MCF 10A (cell line): Measurements from ENCODE around the gene DHX38. TPM values are rescaled to one million over a fixed set of nuclear protein-coding genes. Genes with fewer than 3 reads are reported as not detected.
A peak's percentile ranks its signal among the peaks of the same experiment; 100 is the strongest.

Experiments
- BruUV-seq: library from RNA; stranded (reverse); fragments of 400-500 nt; replicated peaks from 2 replicates; lab custom pipeline; 2021; lab: Mats Ljungman, UMichigan
- CTCF ChIA-PET: fragments of 300-600 bp; sonication (Branson Sonifier 250); formaldehyde crosslinking; extraction: SDS; loops from one replicate; lab custom pipeline; 2021; ENCODE audit warnings: antibody characterized with exemption, inconsistent platforms; lab: Yijun Ruan, JAX
- POLR2A ChIA-PET: fragments of 300-600, 350-650 bp; sonication (Branson Sonifier 250); formaldehyde crosslinking; extraction: SDS; loops from one replicate; lab custom pipeline; 2020; ENCODE audit warnings: antibody characterized with exemption, inconsistent platforms; lab: Yijun Ruan, JAX
- DNase-seq: peaks from one replicate; pipeline ENCODE4 v3.0.0-alpha.2; 2018; ENCODE audit not compliant: unreplicated experiment
- H3K27ac Mint-ChIP-seq: one replicate; pipeline ENCODE4 v1.8.0; 2022; ENCODE audit warnings: mild to moderate bottlenecking, low read depth, mixed read lengths; ENCODE audit not compliant: unreplicated experiment
- H3K27me3 Mint-ChIP-seq: one replicate; pipeline ENCODE4 v1.8.0; 2022; ENCODE audit warnings: mixed read lengths; ENCODE audit not compliant: insufficient read depth, unreplicated experiment
- H3K36me3 Mint-ChIP-seq: one replicate; pipeline ENCODE4 v1.8.0; 2022; ENCODE audit warnings: mild to moderate bottlenecking, moderate library complexity, mixed read lengths; ENCODE audit not compliant: insufficient read depth, unreplicated experiment
- H3K4me1 Mint-ChIP-seq: one replicate; pipeline ENCODE4 v1.8.0; 2022; ENCODE audit warnings: mixed read lengths; ENCODE audit not compliant: insufficient read depth, unreplicated experiment
- H3K4me3 Mint-ChIP-seq: one replicate; pipeline ENCODE4 v1.8.0; 2022; ENCODE audit warnings: mild to moderate bottlenecking, moderate library complexity, mixed read lengths; ENCODE audit not compliant: unreplicated experiment
- H3K9me3 Mint-ChIP-seq: one replicate; pipeline ENCODE4 v1.8.0; 2022; ENCODE audit warnings: mixed read lengths; ENCODE audit not compliant: unreplicated experiment
- CTCF ChIP-seq: fragments of 200-600 bp; IDR thresholded peaks from one replicate; pipeline ENCODE4 v1.8.0; 2022; ENCODE audit warnings: antibody characterized with exemption, mild to moderate bottlenecking; ENCODE audit not compliant: unreplicated experiment
- intact Hi-C: fragments of 100-400 bp; cut with micrococcal nuclease; formaldehyde crosslinking; loops from 2 replicates; pipeline ENCODE4 v1.14.1; 2022
- total RNA-seq: library from RNA; stranded (reverse); gene quantifications from 2 replicates; pipeline ENCODE4 v1.2.3, GENCODE V29; 2022

The DHX38 gene
- total RNA-seq, 1 experiment from 2014 or later, result 65.2 TPM

GRCh38 chr16:72124148-72124547, 30.5 kb downstream of the DHX38 start:
- TF ChIP-seq CTCF, result no peak
- intact Hi-C loops, result loop anchor here (10.0 kb wide), 2 partner anchors 651 to 1071 kb away; no protein-coding TSS in a partner anchor
- no peaks in the 10 kb centered on the region for H3K9me3 Mint-ChIP-seq
- CTCF ChIA-PET, result interaction anchor here (0.6 to 8.6 kb wide), 34 partner anchors 9 to 1926 kb away, joined by 3 to 98 read pairs (median 4); partner anchors contain the start of genes DHX38 and TXNL4B
- BruUV-seq, result no TSS peak
- H3K4me1 Mint-ChIP-seq, result no peaks in the 10 kb centered on the region
- no peak for DNase-seq
- no peak overlapping the region for H3K4me3 Mint-ChIP-seq
- H3K27ac Mint-ChIP-seq, result peak overlapping the region; percentile 76
- POLR2A ChIA-PET, result no interaction called here
- H3K36me3 Mint-ChIP-seq, result no peaks in the 10 kb centered on the region
- H3K27me3 Mint-ChIP-seq, result no peaks in the 10 kb centered on the region

GRCh38 chr16:72124761-72125634, 31.4 kb downstream of the DHX38 start:
- intact Hi-C loops, result loop anchor here (1.0 to 10.0 kb wide), 5 partner anchors 117 to 1752 kb away; no protein-coding TSS in a partner anchor
- ChIA-PET POLR2A (no interaction called here), CTCF (interaction anchor here (0.5 to 8.6 kb wide), 50 partner anchors 10 to 1925 kb away, joined by 3 to 98 read pairs (median 3); partner anchors contain the start of genes DHX38 and TXNL4B)
- peak; percentile 71 for DNase-seq
- no peak overlapping the region for H3K27ac Mint-ChIP-seq
- no peaks in the 10 kb centered on the region for H3K27me3 Mint-ChIP-seq
- no peaks in the 10 kb centered on the region for H3K4me1 Mint-ChIP-seq
- TF ChIP-seq CTCF, result peak; percentile 73
- no peaks in the 10 kb centered on the region for H3K36me3 Mint-ChIP-seq
- BruUV-seq, result no TSS peak
- no peak overlapping the region for H3K4me3 Mint-ChIP-seq
- no peaks in the 10 kb centered on the region for H3K9me3 Mint-ChIP-seq

GRCh38 chr16:72125635-72126428, 32.2 kb downstream of the DHX38 start:
- DNase-seq, result no peak
- H3K27ac Mint-ChIP-seq, result no peak overlapping the region
- H3K9me3 Mint-ChIP-seq, result no peaks in the 10 kb centered on the region
- H3K4me1 Mint-ChIP-seq, result peaks cover 2% of the 10 kb centered on the region
- H3K4me3 Mint-ChIP-seq, result no peak overlapping the region
- BruUV-seq, result no TSS peak
- no peaks in the 10 kb centered on the region for H3K36me3 Mint-ChIP-seq
- intact Hi-C loops, result loop anchor here (1.0 to 10.0 kb wide), 5 partner anchors 116 to 1751 kb away; no protein-coding TSS in a partner anchor
- POLR2A ChIA-PET, result no interaction called here
- no peaks in the 10 kb centered on the region for H3K27me3 Mint-ChIP-seq
- CTCF ChIA-PET, result interaction anchor here (0.5 to 8.6 kb wide), 32 partner anchors 9 to 1753 kb away, joined by 3 to 98 read pairs (median 5); no protein-coding TSS in a partner anchor
- no peak for TF ChIP-seq CTCF
